ENCODE measurements around the gene HSD17B2.

The HSD17B2 gene, protein sequence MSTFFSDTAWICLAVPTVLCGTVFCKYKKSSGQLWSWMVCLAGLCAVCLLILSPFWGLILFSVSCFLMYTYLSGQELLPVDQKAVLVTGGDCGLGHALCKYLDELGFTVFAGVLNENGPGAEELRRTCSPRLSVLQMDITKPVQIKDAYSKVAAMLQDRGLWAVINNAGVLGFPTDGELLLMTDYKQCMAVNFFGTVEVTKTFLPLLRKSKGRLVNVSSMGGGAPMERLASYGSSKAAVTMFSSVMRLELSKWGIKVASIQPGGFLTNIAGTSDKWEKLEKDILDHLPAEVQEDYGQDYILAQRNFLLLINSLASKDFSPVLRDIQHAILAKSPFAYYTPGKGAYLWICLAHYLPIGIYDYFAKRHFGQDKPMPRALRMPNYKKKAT

DNA sequence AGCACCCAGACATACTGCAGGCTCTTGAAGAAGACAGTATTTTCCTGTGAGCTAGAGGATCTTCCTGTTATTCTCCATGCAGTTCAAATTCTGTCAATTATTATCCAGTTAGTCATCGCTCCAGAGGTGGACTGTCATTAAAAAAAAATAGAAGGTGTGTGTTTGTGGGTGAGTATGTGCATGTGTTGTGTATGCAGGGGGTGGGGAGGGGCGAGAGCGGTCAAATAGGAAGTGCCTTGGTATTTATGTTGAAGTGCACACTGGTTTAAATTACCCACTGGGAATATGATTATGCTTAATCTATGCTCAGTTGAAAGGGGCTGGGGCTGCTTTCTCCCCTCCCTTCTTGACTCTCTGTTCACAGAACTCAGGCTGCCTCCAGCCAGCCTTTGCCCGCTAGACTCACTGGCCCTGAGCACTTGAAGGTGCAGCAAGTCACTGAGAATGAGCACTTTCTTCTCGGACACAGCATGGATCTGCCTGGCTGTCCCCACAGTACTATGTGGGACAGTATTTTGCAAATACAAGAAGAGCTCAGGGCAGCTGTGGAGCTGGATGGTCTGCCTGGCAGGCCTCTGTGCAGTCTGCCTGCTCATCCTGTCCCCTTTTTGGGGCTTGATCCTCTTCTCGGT lies at the start of gene HSD17B2:
Gene HSD17B2, plus strand, starts transcription at position 273 of the 632 bp plus-strand sequence. Its CDS starts 172 bp downstream, at position 445.
- Histone ChIP-seq H3K4me1 (ENCODE audit: control insufficient read depth in 5 of 5, insufficient read depth in 5 of 5, low read length in 5 of 5) (peaks cover 0 to 5% (median 0%) of the 10 kb centered on the region in 5 donors), H3K36me3 (ENCODE audit: control insufficient read depth in 5 of 5, insufficient read depth in 5 of 5, low read length in 5 of 5) (no peaks in the 10 kb centered on the region), H3K9me3 (ENCODE audit: control insufficient read depth in 5 of 5, low read length in 5 of 5) (no peaks in the 10 kb centered on the region), H3K4me3 (ENCODE audit: low read depth in 1 of 5, low read length in 5 of 5) (no peak within 1 kb of the TSS), H3K27ac (ENCODE audit: low read depth, low read length) (no peak within 1 kb of the TSS), H3K9ac (ENCODE audit: low read length in 5 of 5) (no peak within 1 kb of the TSS), H3K27me3 (ENCODE audit: control insufficient read depth in 5 of 5, insufficient read depth in 4 of 5, low read length in 5 of 5) (peaks cover 0 to 11% (median 9%) of the 10 kb centered on the region in 5 donors)

DNA sequence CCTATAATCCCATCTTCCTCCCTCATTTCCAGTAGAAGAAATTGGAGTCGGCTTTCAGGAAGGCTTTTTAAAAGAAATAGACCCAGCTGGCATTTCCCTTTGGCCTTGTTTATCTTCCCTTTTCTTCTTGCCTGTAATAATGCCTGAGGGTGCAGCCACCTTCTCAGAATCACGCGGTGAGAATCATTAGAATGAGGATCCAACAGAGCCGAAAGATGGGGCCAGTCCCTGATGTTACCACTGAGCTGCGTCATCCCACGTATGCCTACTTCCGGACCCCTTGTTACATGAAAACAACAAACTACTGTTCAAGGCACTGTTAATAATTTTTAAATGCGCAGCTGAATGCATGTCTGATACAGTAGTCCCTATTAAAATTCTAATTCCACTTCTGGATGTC lies 47.9 kb upstream of the HSD17B2 start:
- Histone ChIP-seq H3K9me3 (ENCODE audit: control insufficient read depth in 5 of 5, low read length in 5 of 5) (no peaks in the 10 kb centered on the region), H3K36me3 (ENCODE audit: control insufficient read depth in 5 of 5, insufficient read depth in 5 of 5, low read length in 5 of 5) (no peaks in the 10 kb centered on the region), H3K27ac (ENCODE audit: low read depth, low read length) (no peak overlapping the region), H3K4me3 (ENCODE audit: low read depth in 1 of 5, low read length in 5 of 5) (no peak overlapping the region), H3K27me3 (ENCODE audit: control insufficient read depth in 5 of 5, insufficient read depth in 4 of 5, low read length in 5 of 5) (no peaks in the 10 kb centered on the region), H3K9ac (ENCODE audit: low read length in 5 of 5) (no peak overlapping the region), H3K4me1 (ENCODE audit: control insufficient read depth in 5 of 5, insufficient read depth in 5 of 5, low read length in 5 of 5) (no peaks in the 10 kb centered on the region)

DNA sequence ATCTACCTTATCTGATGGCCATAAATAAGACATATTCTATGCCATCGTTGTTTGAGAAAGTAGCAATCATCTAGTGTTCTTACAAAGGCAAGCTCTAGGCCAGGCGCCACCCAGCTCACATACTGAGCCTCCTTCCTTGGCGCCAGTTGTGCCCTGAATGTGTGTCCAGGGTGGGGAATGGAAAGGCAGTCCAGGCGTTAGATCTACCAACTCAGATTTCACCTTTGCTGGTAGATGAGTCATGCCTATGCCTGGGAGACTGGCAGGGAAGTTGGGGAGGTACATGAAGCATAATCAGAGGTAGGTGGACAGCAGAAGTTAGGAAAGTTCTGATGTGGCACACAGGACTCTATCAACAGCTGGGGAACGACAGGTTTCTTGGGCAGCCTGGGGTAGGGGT lies 47.3 kb upstream of the HSD17B2 start:
- H3K9me3 ChIP-seq (ENCODE audit: control insufficient read depth in 5 of 5, low read length in 5 of 5), result no peaks in the 10 kb centered on the region
- no peaks in the 10 kb centered on the region for H3K27me3 ChIP-seq (ENCODE audit: control insufficient read depth in 5 of 5, insufficient read depth in 4 of 5, low read length in 5 of 5)
- H3K4me1 ChIP-seq (ENCODE audit: control insufficient read depth in 5 of 5, insufficient read depth in 5 of 5, low read length in 5 of 5), result no peaks in the 10 kb centered on the region
- no peak overlapping the region for H3K27ac ChIP-seq (ENCODE audit: low read depth, low read length)
- no peak overlapping the region for H3K9ac ChIP-seq (ENCODE audit: low read length in 5 of 5)
- H3K4me3 ChIP-seq (ENCODE audit: low read depth in 1 of 5, low read length in 5 of 5), result no peak overlapping the region
- no peaks in the 10 kb centered on the region for H3K36me3 ChIP-seq (ENCODE audit: control insufficient read depth in 5 of 5, insufficient read depth in 5 of 5, low read length in 5 of 5)

GRCh38 chr16:81992859-81993258 lies 42.2 kb upstream of the HSD17B2 start:
- Histone ChIP-seq H3K36me3 (ENCODE audit: control insufficient read depth in 5 of 5, insufficient read depth in 5 of 5, low read length in 5 of 5) (no peaks in the 10 kb centered on the region), H3K27ac (ENCODE audit: low read depth, low read length) (no peak overlapping the region), H3K9me3 (ENCODE audit: control insufficient read depth in 5 of 5, low read length in 5 of 5) (no peaks in the 10 kb centered on the region), H3K4me1 (ENCODE audit: control insufficient read depth in 5 of 5, insufficient read depth in 5 of 5, low read length in 5 of 5) (peaks cover 0 to 15% (median 6%) of the 10 kb centered on the region in 5 donors), H3K27me3 (ENCODE audit: control insufficient read depth in 5 of 5, insufficient read depth in 4 of 5, low read length in 5 of 5) (no peaks in the 10 kb centered on the region), H3K9ac (ENCODE audit: low read length in 5 of 5) (no peak overlapping the region), H3K4me3 (ENCODE audit: low read depth in 1 of 5, low read length in 5 of 5) (no peak overlapping the region)

DNA sequence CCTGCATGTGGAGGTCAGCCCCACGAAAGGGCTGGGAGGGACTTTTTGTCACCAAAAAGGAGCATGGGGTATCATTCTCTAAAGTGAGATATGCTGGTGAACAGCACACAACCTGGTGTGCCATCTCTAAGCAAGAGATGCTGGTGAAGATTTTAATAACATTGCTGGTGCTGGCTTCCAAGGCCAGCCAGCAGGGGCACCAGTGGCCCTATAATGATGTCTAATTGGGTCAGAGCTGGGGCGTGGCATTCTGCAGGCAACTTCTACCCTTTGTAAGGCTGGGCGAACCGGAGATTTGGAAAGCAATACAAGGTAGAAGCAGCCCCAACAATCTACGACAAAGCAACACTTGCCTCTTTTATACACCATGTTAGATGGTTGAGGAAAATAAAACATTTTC lies 40.6 kb upstream of the HSD17B2 start:
- Histone ChIP-seq H3K4me1 (ENCODE audit: control insufficient read depth in 5 of 5, insufficient read depth in 5 of 5, low read length in 5 of 5) (peaks cover 0 to 18% (median 6%) of the 10 kb centered on the region in 5 donors), H3K9me3 (ENCODE audit: control insufficient read depth in 5 of 5, low read length in 5 of 5) (no peaks in the 10 kb centered on the region), H3K27ac (ENCODE audit: low read depth, low read length) (no peak overlapping the region), H3K27me3 (ENCODE audit: control insufficient read depth in 5 of 5, insufficient read depth in 4 of 5, low read length in 5 of 5) (no peaks in the 10 kb centered on the region), H3K4me3 (ENCODE audit: low read depth in 1 of 5, low read length in 5 of 5) (no peak overlapping the region), H3K9ac (ENCODE audit: low read length in 5 of 5) (no peak overlapping the region), H3K36me3 (ENCODE audit: control insufficient read depth in 5 of 5, insufficient read depth in 5 of 5, low read length in 5 of 5) (peaks cover 0 to under 1% (median 0%) of the 10 kb centered on the region in 5 donors)

DNA sequence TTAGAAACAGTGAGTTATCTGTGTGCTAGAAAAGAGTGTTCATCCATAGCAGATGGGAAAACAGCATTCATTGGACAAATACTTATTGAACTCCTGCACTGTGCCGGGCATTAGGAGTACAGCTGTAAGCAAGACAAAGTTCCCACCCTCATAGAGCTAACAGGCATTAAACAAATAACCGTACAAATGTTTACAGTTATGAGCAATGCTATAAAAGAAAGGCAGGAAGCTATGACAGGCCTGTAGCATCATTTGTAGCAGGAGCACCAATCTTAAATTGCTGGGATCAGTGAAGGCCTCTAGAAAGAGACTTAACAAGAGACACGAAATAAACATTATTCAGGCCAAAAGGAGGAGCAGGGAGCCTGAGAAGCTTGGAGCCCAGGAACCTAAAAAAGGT lies 39.4 kb upstream of the HSD17B2 start:
- H3K4me3 ChIP-seq (ENCODE audit: low read depth in 1 of 5, low read length in 5 of 5), result no peak overlapping the region
- no peak overlapping the region for H3K9ac ChIP-seq (ENCODE audit: low read length in 5 of 5)
- peaks cover 0 to 7% (median 0%) of the 10 kb centered on the region in 5 donors for H3K36me3 ChIP-seq (ENCODE audit: control insufficient read depth in 5 of 5, insufficient read depth in 5 of 5, low read length in 5 of 5)
- H3K27me3 ChIP-seq (ENCODE audit: control insufficient read depth in 5 of 5, insufficient read depth in 4 of 5, low read length in 5 of 5), result no peaks in the 10 kb centered on the region
- no peaks in the 10 kb centered on the region for H3K9me3 ChIP-seq (ENCODE audit: control insufficient read depth in 5 of 5, low read length in 5 of 5)
- H3K27ac ChIP-seq (ENCODE audit: low read depth, low read length), result no peak overlapping the region
- peaks cover 0 to 18% (median 6%) of the 10 kb centered on the region in 5 donors for H3K4me1 ChIP-seq (ENCODE audit: control insufficient read depth in 5 of 5, insufficient read depth in 5 of 5, low read length in 5 of 5)

- Histone ChIP-seq H3K4me1 (ENCODE audit: control insufficient read depth in 5 of 5, insufficient read depth in 5 of 5, low read length in 5 of 5) (peaks cover 0 to 18% (median 6%) of the 10 kb centered on the region in 5 donors), H3K27me3 (ENCODE audit: control insufficient read depth in 5 of 5, insufficient read depth in 4 of 5, low read length in 5 of 5) (no peaks in the 10 kb centered on the region), H3K9ac (ENCODE audit: low read length in 5 of 5) (no peak overlapping the region), H3K27ac (ENCODE audit: low read depth, low read length) (no peak overlapping the region), H3K4me3 (ENCODE audit: low read depth in 1 of 5, low read length in 5 of 5) (no peak overlapping the region), H3K36me3 (ENCODE audit: control insufficient read depth in 5 of 5, insufficient read depth in 5 of 5, low read length in 5 of 5) (peaks cover 0 to 7% (median 0%) of the 10 kb centered on the region in 5 donors), H3K9me3 (ENCODE audit: control insufficient read depth in 5 of 5, low read length in 5 of 5) (no peaks in the 10 kb centered on the region)
Observed at GRCh38 chr16:81996664-81997509, 38.2 kb upstream of the HSD17B2 start.

DNA sequence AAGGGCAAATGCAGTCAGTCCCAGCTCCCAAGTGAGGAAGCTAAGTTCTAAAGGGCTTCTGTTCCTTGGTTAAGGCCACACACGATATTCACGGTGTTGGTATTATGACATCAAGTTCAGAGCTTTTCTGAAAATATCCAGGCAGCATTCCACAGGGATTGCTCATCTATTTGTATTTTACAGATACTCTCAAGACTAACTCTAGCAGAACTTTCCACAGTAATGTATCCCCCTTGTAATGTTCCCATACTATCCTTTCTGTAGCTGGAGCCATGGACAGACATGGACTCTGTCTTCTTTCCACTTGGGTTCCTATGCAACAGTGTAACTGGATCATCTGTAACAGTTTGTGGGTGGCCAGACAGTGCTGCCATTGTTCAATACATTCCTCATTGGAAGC lies 37.3 kb upstream of the HSD17B2 start:
- Histone ChIP-seq H3K27me3 (ENCODE audit: control insufficient read depth in 5 of 5, insufficient read depth in 4 of 5, low read length in 5 of 5) (peaks cover 0 to 2% (median 0%) of the 10 kb centered on the region in 5 donors), H3K4me3 (ENCODE audit: low read depth in 1 of 5, low read length in 5 of 5) (no peak overlapping the region), H3K9me3 (ENCODE audit: control insufficient read depth in 5 of 5, low read length in 5 of 5) (no peaks in the 10 kb centered on the region), H3K4me1 (ENCODE audit: control insufficient read depth in 5 of 5, insufficient read depth in 5 of 5, low read length in 5 of 5) (peaks cover 0 to 18% (median 6%) of the 10 kb centered on the region in 5 donors), H3K27ac (ENCODE audit: low read depth, low read length) (no peak overlapping the region), H3K36me3 (ENCODE audit: control insufficient read depth in 5 of 5, insufficient read depth in 5 of 5, low read length in 5 of 5) (peaks cover 0 to 7% (median 0%) of the 10 kb centered on the region in 5 donors), H3K9ac (ENCODE audit: low read length in 5 of 5) (no peak overlapping the region)

DNA sequence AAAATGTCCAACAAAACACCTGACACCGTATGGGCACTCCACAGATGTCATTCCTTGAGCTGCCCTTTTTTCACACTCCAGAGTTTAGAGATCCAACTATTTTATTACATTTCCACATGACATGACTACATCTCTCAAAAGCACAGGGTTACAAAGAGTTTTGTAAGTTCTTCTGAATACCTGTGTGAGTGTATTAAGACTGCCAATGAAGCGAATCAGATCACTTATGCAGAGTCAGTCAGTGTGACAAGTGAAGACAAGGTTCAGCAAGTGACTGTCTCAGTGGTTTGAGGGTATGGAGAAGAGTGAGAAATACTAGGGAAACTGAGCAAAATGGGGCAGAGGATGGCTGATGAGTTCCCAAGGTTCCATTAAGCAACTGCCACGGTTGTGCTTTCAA lies 32.2 kb upstream of the HSD17B2 start:
- Histone ChIP-seq H3K9ac (ENCODE audit: low read length in 5 of 5) (no peak overlapping the region), H3K4me3 (ENCODE audit: low read depth in 1 of 5, low read length in 5 of 5) (no peak overlapping the region), H3K9me3 (ENCODE audit: control insufficient read depth in 5 of 5, low read length in 5 of 5) (peaks cover 0 to 5% (median 0%) of the 10 kb centered on the region in 5 donors), H3K27me3 (ENCODE audit: control insufficient read depth in 5 of 5, insufficient read depth in 4 of 5, low read length in 5 of 5) (peaks cover 0 to 6% (median 0%) of the 10 kb centered on the region in 5 donors), H3K4me1 (ENCODE audit: control insufficient read depth in 5 of 5, insufficient read depth in 5 of 5, low read length in 5 of 5) (peaks cover 0 to 26% (median 0%) of the 10 kb centered on the region in 5 donors), H3K36me3 (ENCODE audit: control insufficient read depth in 5 of 5, insufficient read depth in 5 of 5, low read length in 5 of 5) (peaks cover 0 to 7% (median 0%) of the 10 kb centered on the region in 5 donors), H3K27ac (ENCODE audit: low read depth, low read length) (no peak overlapping the region)
